OCI-LY1 (cell line): Measurements from ENCODE around the gene TMEM52.

Experiments used
- EZH2 ChIP-seq: fragments of 200-600 bp; sonication (generic), shearing (Covaris generic); IDR thresholded peaks from 2 replicates; pipeline ENCODE4 v1.8.0; 2017; ENCODE audit warnings: borderline replicate concordance, mixed run types, mild to moderate bottlenecking, antibody characterized with exemption, low read length, moderate library complexity, mixed read lengths
- TF ChIP-seq, protein P1 (sequence below): fragments of 200-600 bp; sonication (generic), shearing (Covaris generic); IDR thresholded peaks from 2 replicates; pipeline ENCODE4 v1.5.1; 2017; ENCODE audit warnings: mild to moderate bottlenecking, antibody characterized with exemption, low read length, moderate library complexity, mixed read lengths

DNA sequence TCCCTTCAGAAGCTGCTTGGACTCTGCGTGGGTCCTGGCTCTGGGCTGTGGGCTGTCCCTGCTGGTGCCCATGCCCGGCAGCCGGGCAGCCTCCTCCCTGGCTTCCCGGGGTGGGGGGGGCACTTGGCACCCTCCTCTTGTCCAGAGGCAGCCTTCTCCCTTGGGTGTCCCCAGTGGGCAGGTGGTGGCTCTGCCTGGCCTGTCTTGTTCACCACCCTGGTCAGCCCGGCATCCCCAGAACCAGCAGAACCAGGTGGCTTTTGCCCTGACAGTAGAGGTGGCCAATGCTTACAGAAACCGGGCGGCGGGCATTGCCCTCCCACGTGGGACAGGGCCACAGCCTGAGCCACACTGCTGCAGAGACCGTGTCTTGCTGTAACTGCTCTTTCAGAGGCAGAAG, 46.5 kb upstream of the TMEM52 start:
- TF ChIP-seq, protein P1, sequence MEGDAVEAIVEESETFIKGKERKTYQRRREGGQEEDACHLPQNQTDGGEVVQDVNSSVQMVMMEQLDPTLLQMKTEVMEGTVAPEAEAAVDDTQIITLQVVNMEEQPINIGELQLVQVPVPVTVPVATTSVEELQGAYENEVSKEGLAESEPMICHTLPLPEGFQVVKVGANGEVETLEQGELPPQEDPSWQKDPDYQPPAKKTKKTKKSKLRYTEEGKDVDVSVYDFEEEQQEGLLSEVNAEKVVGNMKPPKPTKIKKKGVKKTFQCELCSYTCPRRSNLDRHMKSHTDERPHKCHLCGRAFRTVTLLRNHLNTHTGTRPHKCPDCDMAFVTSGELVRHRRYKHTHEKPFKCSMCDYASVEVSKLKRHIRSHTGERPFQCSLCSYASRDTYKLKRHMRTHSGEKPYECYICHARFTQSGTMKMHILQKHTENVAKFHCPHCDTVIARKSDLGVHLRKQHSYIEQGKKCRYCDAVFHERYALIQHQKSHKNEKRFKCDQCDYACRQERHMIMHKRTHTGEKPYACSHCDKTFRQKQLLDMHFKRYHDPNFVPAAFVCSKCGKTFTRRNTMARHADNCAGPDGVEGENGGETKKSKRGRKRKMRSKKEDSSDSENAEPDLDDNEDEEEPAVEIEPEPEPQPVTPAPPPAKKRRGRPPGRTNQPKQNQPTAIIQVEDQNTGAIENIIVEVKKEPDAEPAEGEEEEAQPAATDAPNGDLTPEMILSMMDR = no peak
- TF ChIP-seq EZH2 = no peak
